Tibial nerve (tissue), 4 donors: ENCODE results near the gene MARCKSL1. TPM values are rescaled to one million over a fixed set of nuclear protein-coding genes. Genes with fewer than 3 reads are reported as not detected.
A peak's percentile ranks its signal among the peaks of the same experiment; 100 is the strongest.

Experiments
- DNase-seq, 2 donors: peaks; one replicate each; pipeline ENCODE4 v3.0.0-alpha.2; 2019; ENCODE audit warnings: low spot score in 2 of 2
- H3K27ac ChIP-seq, 4 donors: fragments of 200-600 bp; sonication (generic) in 3 of 4; one replicate each; pipeline ENCODE4 v1.5.1; 2017 to 2019; ENCODE audit warnings: mild to moderate bottlenecking in 1 of 4
- H3K27me3 ChIP-seq, 2 donors: fragments of 200-600 bp; sonication (generic) in 1 of 2; one replicate each; pipeline versions ENCODE4 v1.5.1 to v1.6.0; 2017 to 2019
- H3K36me3 ChIP-seq, 3 donors: fragments of 200-600 bp; sonication (generic); one replicate each; pipeline ENCODE4 v1.5.1; 2018 to 2019
- H3K4me1 ChIP-seq, 4 donors: fragments of 200-600 bp; sonication (generic) in 3 of 4; one replicate each; pipeline ENCODE4 v1.5.1; 2017 to 2019
- H3K4me3 ChIP-seq, 4 donors: fragments of 200-600 bp; sonication (generic) in 3 of 4; one replicate each; pipeline ENCODE4 v1.5.1; 2017 to 2019; ENCODE audit warnings: mild to moderate bottlenecking in 1 of 4, moderate library complexity in 1 of 4
- H3K9me3 ChIP-seq, 4 donors: fragments of 200-600 bp; sonication (generic) in 3 of 4; one replicate each; pipeline ENCODE4 v1.5.1; 2017 to 2019
- CTCF ChIP-seq, 5 experiments: fragments of 200-600 bp in 3 of 5; fragments of 450-650 bp in 2 of 5; sonication (generic) in 3 of 5; IDR thresholded peaks; one replicate each; pipeline ENCODE4 v1.5.1; 2016 to 2019; ENCODE audit warnings: antibody characterized with exemption in 5 of 5, mild to moderate bottlenecking in 3 of 5, moderate library complexity in 2 of 5
- EP300 ChIP-seq, 2 donors: sonication (generic); formaldehyde crosslinking; IDR thresholded peaks; one replicate each; pipeline ENCODE4 v1.6.1; 2017; ENCODE audit warnings: antibody characterized with exemption in 2 of 2, mild to moderate bottlenecking in 1 of 2
- POLR2A ChIP-seq, 2 donors: fragments of 450-650 bp; IDR thresholded peaks; one replicate each; pipeline ENCODE4 v1.6.1; 2017; ENCODE audit warnings: antibody characterized with exemption in 2 of 2, mild to moderate bottlenecking in 2 of 2, moderate library complexity in 2 of 2
- WGBS, 2 donors: methylation state at CpG; one replicate each; pipeline ENCODE4 v1.1.5; 2018; 5-methylcytosine and 5-hydroxymethylcytosine counted together
- total RNA-seq, 4 donors: library from RNA; depleted of rRNA; stranded (reverse); fragments of >200 nt; gene quantifications; one replicate each; pipeline ENCODE4 v1.1.0, GENCODE V29; 2016

The MARCKSL1 gene
- total RNA-seq, 4 donors from 2014 or later = 42.4 to 61.2 (median 45.0) TPM

GRCh38 chr1:32341186-32341757, 5.2 kb upstream of the MARCKSL1 start:
- TF ChIP-seq POLR2A (IDR thresholded peaks at IDR 0.05) (no peak), EP300 (IDR thresholded peaks at IDR 0.05) (no peak), CTCF (IDR thresholded peaks at IDR 0.05) (no peak)
- Histone ChIP-seq H3K9me3 (no peaks in the 10 kb centered on the region), H3K4me1 (peaks cover 0 to 46% (median 27%) of the 10 kb centered on the region in 4 donors), H3K36me3 (no peaks in the 10 kb centered on the region), H3K27me3 (no peaks in the 10 kb centered on the region), H3K27ac (peak overlapping the region in 3 of 4 donors; percentile 1 to 91 (median 89)), H3K4me3 (no peak overlapping the region)
- 74 to 79% methylated on average over 8 to 11 of the region's 11 CpGs for WGBS, 2 donors
- no peak for DNase-seq

- H3K4me3 ChIP-seq = no peak overlapping the region
- H3K4me1 ChIP-seq = peaks cover 0 to 51% (median 32%) of the 10 kb centered on the region in 4 donors
- TF ChIP-seq EP300 (IDR thresholded peaks at IDR 0.05) (no peak), POLR2A (IDR thresholded peaks at IDR 0.05) (no peak), CTCF (IDR thresholded peaks at IDR 0.05) (no peak)
- no peak for DNase-seq
- 60% methylated on average over 5 of the region's 5 CpGs for WGBS, 2 donors
- H3K36me3 ChIP-seq = no peaks in the 10 kb centered on the region
- no peaks in the 10 kb centered on the region for H3K9me3 ChIP-seq
- H3K27ac ChIP-seq = peak overlapping the region; percentile 25 to 91 (median 86)
- no peaks in the 10 kb centered on the region for H3K27me3 ChIP-seq
These were observed 3.4 kb upstream of the MARCKSL1 start for GRCh38 chr1:32339363-32339978.

- WGBS, 2 donors = 47 to 48% methylated on average over 14 of the region's 14 CpGs
These were observed 2.7 kb upstream of the MARCKSL1 start for GRCh38 chr1:32338637-32339145.

GRCh38 chr1:32337855-32338636, 2.0 kb upstream of the MARCKSL1 start:
- H3K27me3 ChIP-seq = no peaks in the 10 kb centered on the region
- H3K4me1 ChIP-seq = peaks cover 0 to 54% (median 33%) of the 10 kb centered on the region in 4 donors
- peak overlapping the region in 2 of 4 donors; percentile 3 to 4 for H3K4me3 ChIP-seq
- H3K36me3 ChIP-seq = peaks cover 0 to 3% (median 0%) of the 10 kb centered on the region in 3 donors
- DNase-seq = peak in 1 of 2 donors; percentile 36
- 22 to 42% methylated on average over 15 to 16 of the region's 16 CpGs for WGBS, 2 donors
- no peaks in the 10 kb centered on the region for H3K9me3 ChIP-seq
- H3K27ac ChIP-seq = peak overlapping the region; percentile 25 to 91 (median 86)
- TF ChIP-seq POLR2A (IDR thresholded peaks at IDR 0.05) (peak in 1 of 2 donors; percentile 4), EP300 (IDR thresholded peaks at IDR 0.05) (peak in 1 of 2 donors; percentile 70), CTCF (IDR thresholded peaks at IDR 0.05) (no peak)

More at GRCh38 chr1:32338637-32339145, 2.7 kb upstream of the MARCKSL1 start:
- peak overlapping the region; percentile 25 to 91 (median 86) for H3K27ac ChIP-seq
- H3K9me3 ChIP-seq = no peaks in the 10 kb centered on the region
- TF ChIP-seq POLR2A (IDR thresholded peaks at IDR 0.05) (no peak), CTCF (IDR thresholded peaks at IDR 0.05) (no peak), EP300 (IDR thresholded peaks at IDR 0.05) (no peak)
- H3K4me3 ChIP-seq = peak overlapping the region in 2 of 4 donors; percentile 3 to 4
- no peaks in the 10 kb centered on the region for H3K27me3 ChIP-seq
- H3K36me3 ChIP-seq = no peaks in the 10 kb centered on the region
- peaks cover 0 to 54% (median 33%) of the 10 kb centered on the region in 4 donors for H3K4me1 ChIP-seq
- no peak for DNase-seq
